Fibroblast of lung (primary cell): ENCODE results near the gene SCAF1. TPM values are rescaled to one million over a fixed set of nuclear protein-coding genes. Genes with fewer than 3 reads are reported as not detected.
"Not testable (repeated sequence)": the region's sequence is repeated elsewhere in the genome, so short reads cannot be mapped to it uniquely, and the experiment has no call there.

Experiments used
- DNase-seq, 2 donors: peaks; one replicate each; pipeline versions ENCODE4 v3.0.0 to v3.0.0-alpha.2; 2010; ENCODE audit warnings: low read depth in 2 of 2
- H2AFZ ChIP-seq: 2 replicates; pipeline ENCODE4 v1.5.1; 2012; ENCODE audit warnings: low read length, control low read depth, inconsistent platforms
- H3K27ac ChIP-seq: 2 replicates; pipeline ENCODE4 v1.5.1; 2011; ENCODE audit warnings: low read length, control low read depth; ENCODE audit not compliant: insufficient read depth
- H3K27me3 ChIP-seq: 2 replicates; pipeline ENCODE4 v1.5.1; 2011; ENCODE audit warnings: mild to moderate bottlenecking, low read length; ENCODE audit not compliant: control insufficient read depth, insufficient read depth
- H3K36me3 ChIP-seq: 2 replicates; pipeline ENCODE4 v1.5.1; 2011; ENCODE audit warnings: low read length; ENCODE audit not compliant: control insufficient read depth, insufficient read depth
- H3K4me1 ChIP-seq: 2 replicates; pipeline ENCODE4 v1.5.1; 2011; ENCODE audit warnings: low read length; ENCODE audit not compliant: control insufficient read depth, insufficient read depth; ENCODE audit errors: extremely low read depth
- H3K4me2 ChIP-seq: 2 replicates; pipeline ENCODE4 v1.5.1; 2011; ENCODE audit warnings: low read length, control low read depth; ENCODE audit not compliant: insufficient read depth; ENCODE audit errors: extremely low read depth
- H3K4me3 ChIP-seq, 4 experiments: fragments of 200-600 bp in 1 of 4; sonication (generic) in 1 of 4; replicated peaks in 1 of 4; 2 replicates each; pipeline ENCODE4 v1.5.1; 2011 to 2016; ENCODE audit warnings: low read length in 4 of 4, low read depth in 3 of 4, mild to moderate bottlenecking in 3 of 4, control low read depth in 2 of 4, inconsistent platforms in 1 of 4, mixed read lengths in 1 of 4; ENCODE audit not compliant: insufficient read depth in 1 of 4; ENCODE audit errors: control extremely low read depth in 1 of 4
- H3K79me2 ChIP-seq: 2 replicates; pipeline ENCODE4 v1.5.1; 2012; ENCODE audit warnings: mild to moderate bottlenecking, low read length, inconsistent platforms; ENCODE audit not compliant: control insufficient read depth, insufficient read depth
- H3K9ac ChIP-seq: 2 replicates; pipeline ENCODE4 v1.5.1; 2011; ENCODE audit warnings: mild to moderate bottlenecking, low read length, control low read depth; ENCODE audit not compliant: insufficient read depth
- H3K9me3 ChIP-seq: 2 replicates; pipeline ENCODE4 v1.5.1; 2012; ENCODE audit warnings: low read depth, low read length; ENCODE audit not compliant: control insufficient read depth, insufficient read depth
- H4K20me1 ChIP-seq: 2 replicates; pipeline ENCODE4 v1.5.1; 2011; ENCODE audit warnings: low read length; ENCODE audit not compliant: control insufficient read depth, insufficient read depth; ENCODE audit errors: extremely low read depth
- CTCF ChIP-seq, 2 donors: IDR thresholded peaks in 1 of 2; conservative IDR thresholded peaks in 1 of 2; 1 replicate in 1 of 2; 2 replicates in 1 of 2; pipeline ENCODE4 v1.5.1; 2011 to 2012; ENCODE audit warnings: low read length in 2 of 2, control low read depth in 1 of 2, inconsistent platforms in 1 of 2, low read depth in 1 of 2, mild to moderate bottlenecking in 1 of 2
- EZH2 ChIP-seq: IDR thresholded peaks from 2 replicates; pipeline ENCODE4 v1.5.1; 2012; ENCODE audit warnings: low read length, control low read depth, mild to moderate bottlenecking; ENCODE audit errors: missing control alignments
- polyA plus RNA-seq, 2 donors: library from polyadenylated mRNA; depleted of rRNA in 1 of 2; stranded (reverse) in 1 of 2; unstranded in 1 of 2; fragments of >200 nt; gene quantifications; 2 replicates each; pipeline ENCODE4 v1.2.1, GENCODE V29; 2011 to 2012; ENCODE audit warnings: missing spikeins in 1 of 2
- total RNA-seq: library from RNA; depleted of rRNA; stranded (reverse); fragments of >200 nt; gene quantifications from 2 replicates; pipeline ENCODE4 v1.2.1, GENCODE V29; 2014

SCAF1 gene
- total and polyA plus RNA-seq, 2 donors (not counting 1 experiment from before 2014, with no cell fraction given) = 8.7 to 11.9 TPM

GRCh38 chr19:49615861-49616260 lies 26.1 kb upstream of the SCAF1 start:
- Histone ChIP-seq H3K79me2 (peaks cover 13% of the 10 kb centered on the region), H2AFZ (no peak overlapping the region), H3K4me2 (no peak overlapping the region), H3K4me3 (no peak overlapping the region), H3K9me3 (no peaks in the 10 kb centered on the region), H3K4me1 (peaks cover 15% of the 10 kb centered on the region), H3K36me3 (peaks cover 20% of the 10 kb centered on the region), H3K27ac (no peak overlapping the region), H3K27me3 (no peaks in the 10 kb centered on the region), H3K9ac (no peak overlapping the region), H4K20me1 (no peaks in the 10 kb centered on the region)
- TF ChIP-seq CTCF (conservative IDR thresholded peaks at IDR 0.05 in 1 of 2, IDR thresholded peaks at IDR 0.05 in 1 of 2; ENCODE audit: low read depth in 1 of 2, low read length in 2 of 2) (no peak), EZH2 (no peak)
- no peak for DNase-seq

GRCh38 chr19:49616532-49616931 lies 25.5 kb upstream of the SCAF1 start:
- Histone ChIP-seq H3K4me2 (no peak overlapping the region), H2AFZ (no peak overlapping the region), H3K9ac (no peak overlapping the region), H3K27ac (no peak overlapping the region), H3K79me2 (peaks cover 10% of the 10 kb centered on the region), H3K27me3 (no peaks in the 10 kb centered on the region), H3K9me3 (no peaks in the 10 kb centered on the region), H4K20me1 (no peaks in the 10 kb centered on the region), H3K4me3 (no peak overlapping the region), H3K36me3 (peaks cover 20% of the 10 kb centered on the region), H3K4me1 (peaks cover 15% of the 10 kb centered on the region)
- no peak for DNase-seq
- TF ChIP-seq EZH2 = no peak
- TF ChIP-seq CTCF (conservative IDR thresholded peaks at IDR 0.05 in 1 of 2, IDR thresholded peaks at IDR 0.05 in 1 of 2; ENCODE audit: low read depth in 1 of 2, low read length in 2 of 2) = no peak

GRCh38 chr19:49616945-49617344 lies 25.1 kb upstream of the SCAF1 start:
- Histone ChIP-seq H3K36me3 (peaks cover 22% of the 10 kb centered on the region), H3K9ac (no peak overlapping the region), H3K4me3 (no peak overlapping the region), H3K79me2 (peaks cover 10% of the 10 kb centered on the region), H4K20me1 (no peaks in the 10 kb centered on the region), H3K4me2 (no peak overlapping the region), H2AFZ (no peak overlapping the region), H3K27ac (no peak overlapping the region), H3K9me3 (no peaks in the 10 kb centered on the region), H3K4me1 (peaks cover 15% of the 10 kb centered on the region), H3K27me3 (no peaks in the 10 kb centered on the region)
- no peak for DNase-seq
- TF ChIP-seq CTCF (conservative IDR thresholded peaks at IDR 0.05 in 1 of 2, IDR thresholded peaks at IDR 0.05 in 1 of 2; ENCODE audit: low read depth in 1 of 2, low read length in 2 of 2) (no peak), EZH2 (no peak)

GRCh38 chr19:49617860-49618259 lies 24.1 kb upstream of the SCAF1 start:
- H2AFZ ChIP-seq, H3K9me3 ChIP-seq, DNase-seq, H4K20me1 ChIP-seq, H3K4me3 ChIP-seq, H3K9ac ChIP-seq, H3K27ac ChIP-seq, H3K79me2 ChIP-seq, H3K4me2 ChIP-seq, H3K27me3 ChIP-seq: not testable (repeated sequence)
- H3K4me1 ChIP-seq = peaks cover 12% of the 10 kb centered on the region
- H3K36me3 ChIP-seq = peaks cover 22% of the 10 kb centered on the region
